NCI-H1092 (cell line): ENCODE measurements around the gene CTPS1.

ENCODE experiments used
- DNase-seq: peaks from one replicate; lab custom pipeline; 2025; lab: John Stamatoyannopoulos, UW

The CTPS1 gene

GRCh38 chr1:41024953-41025352 is 45.5 kb downstream of the CTPS1 start:
- DNase-seq = no peak

- DNase-seq = no peak
Observed at GRCh38 chr1:41025979-41026819, 46.7 kb downstream of the CTPS1 start.

- DNase-seq = no peak
Observed at GRCh38 chr1:41028034-41028642, 48.6 kb downstream of the CTPS1 start.

GRCh38 chr1:41030872-41031616 is 51.5 kb downstream of the CTPS1 start:
- no peak for DNase-seq

- DNase-seq = no peak
Observed at GRCh38 chr1:41032147-41032546, 52.7 kb downstream of the CTPS1 start.

- no peak for DNase-seq
Observed at GRCh38 chr1:41033272-41033671, 53.8 kb downstream of the CTPS1 start.

GRCh38 chr1:41037116-41037903 is 57.8 kb downstream of the CTPS1 start:
- DNase-seq = no peak

GRCh38 chr1:41038110-41038509 is 58.6 kb downstream of the CTPS1 start:
- no peak for DNase-seq

- DNase-seq = no peak
Observed at GRCh38 chr1:41041614-41042270, 62.2 kb downstream of the CTPS1 start.

- DNase-seq = no peak
Observed at GRCh38 chr1:41044187-41044586, 64.7 kb downstream of the CTPS1 start.

- no peak for DNase-seq
Observed at GRCh38 chr1:41045740-41046139, 66.2 kb downstream of the CTPS1 start.

GRCh38 chr1:41046347-41046775 is 66.9 kb downstream of the CTPS1 start:
- no peak for DNase-seq

GRCh38 chr1:41048540-41048939 is 69.0 kb downstream of the CTPS1 start:
- DNase-seq = no peak

- DNase-seq = no peak
Observed at GRCh38 chr1:41051022-41051421, 71.5 kb downstream of the CTPS1 start.

- no peak for DNase-seq
Observed at GRCh38 chr1:41053316-41053715, 73.8 kb downstream of the CTPS1 start.

- DNase-seq = no peak
Observed at GRCh38 chr1:41056907-41057306, 77.4 kb downstream of the CTPS1 start.
